Calu3 (cell line): ENCODE data around the gene RABGAP1. TPM values are rescaled to one million over a fixed set of nuclear protein-coding genes. Genes with fewer than 3 reads are reported as not detected.

ENCODE experiments used
- BruUV-seq: library from RNA; stranded (reverse); fragments of 400-500 nt; replicated peaks from 2 replicates; lab custom pipeline; 2021; lab: Mats Ljungman, UMichigan
- CTCF ChIA-PET: fragments of 300-600 bp; sonication (Branson Sonifier 250); formaldehyde crosslinking; loops from one replicate; lab custom pipeline; 2022; ENCODE audit warnings: antibody characterized with exemption; lab: Charles Lee
- DNase-seq: peaks from one replicate; pipeline ENCODE4 v3.0.0; 2022
- H3K27ac Mint-ChIP-seq: one replicate; pipeline ENCODE4 v1.8.0; 2022; ENCODE audit warnings: mixed read lengths; ENCODE audit not compliant: unreplicated experiment
- H3K27me3 Mint-ChIP-seq: one replicate; pipeline ENCODE4 v1.8.0; 2022; ENCODE audit warnings: mixed read lengths; ENCODE audit not compliant: unreplicated experiment
- H3K36me3 Mint-ChIP-seq: one replicate; pipeline ENCODE4 v1.8.0; 2022; ENCODE audit warnings: mild to moderate bottlenecking, moderate library complexity, mixed read lengths; ENCODE audit not compliant: insufficient read depth, unreplicated experiment
- H3K4me1 Mint-ChIP-seq: one replicate; pipeline ENCODE4 v1.8.0; 2022; ENCODE audit warnings: mild to moderate bottlenecking, low read depth, mixed read lengths; ENCODE audit not compliant: unreplicated experiment
- H3K4me3 Mint-ChIP-seq: one replicate; pipeline ENCODE4 v1.8.0; 2022; ENCODE audit warnings: mild to moderate bottlenecking, low read depth, moderate library complexity, mixed read lengths; ENCODE audit not compliant: unreplicated experiment
- H3K9me3 Mint-ChIP-seq: one replicate; pipeline ENCODE4 v1.8.0; 2022; ENCODE audit warnings: low read depth, mixed read lengths; ENCODE audit not compliant: unreplicated experiment
- CTCF ChIP-seq: fragments of 200-600 bp; IDR thresholded peaks from one replicate; pipeline ENCODE4 v1.8.0; 2022; ENCODE audit warnings: antibody characterized with exemption; ENCODE audit not compliant: unreplicated experiment
- intact Hi-C: fragments of 100-400 bp; cut with micrococcal nuclease; formaldehyde crosslinking; loops from one replicate; pipeline ENCODE4 v1.10.0; 2022; ENCODE audit not compliant: unreplicated experiment
- total RNA-seq: library from RNA; stranded (reverse); gene quantifications from 2 replicates; pipeline ENCODE4 v1.2.3, GENCODE V29; 2022

Gene RABGAP1
- total RNA-seq, 1 experiment from 2014 or later: 57.9 TPM

- intact Hi-C loops: loop anchor here (1.0 kb wide), 1 partner anchor 21 kb away; no protein-coding TSS in a partner anchor
- BruUV-seq: no TSS peak
- Mint-ChIP-seq H3K4me3 (no peak overlapping the region), H3K27ac (peak overlapping the region; percentile 25), H3K27me3 (no peaks in the 10 kb centered on the region), H3K4me1 (no peaks in the 10 kb centered on the region), H3K9me3 (no peaks in the 10 kb centered on the region), H3K36me3 (peaks cover 12% of the 10 kb centered on the region)
- CTCF ChIA-PET: no interaction called here
- TF ChIP-seq CTCF: no peak
- DNase-seq: no peak
Observed at GRCh38 chr9:123033864-123034601, 93.2 kb downstream of the RABGAP1 start.

GRCh38 chr9:123034881-123035510 is 94.2 kb downstream of the RABGAP1 start:
- CTCF ChIA-PET: no interaction called here
- H3K9me3 Mint-ChIP-seq: no peaks in the 10 kb centered on the region
- BruUV-seq: no TSS peak
- peaks cover 12% of the 10 kb centered on the region for H3K36me3 Mint-ChIP-seq
- no peak overlapping the region for H3K27ac Mint-ChIP-seq
- H3K4me3 Mint-ChIP-seq: no peak overlapping the region
- intact Hi-C loops: no loop called here
- no peaks in the 10 kb centered on the region for H3K27me3 Mint-ChIP-seq
- H3K4me1 Mint-ChIP-seq: no peaks in the 10 kb centered on the region
- TF ChIP-seq CTCF: no peak
- no peak for DNase-seq

GRCh38 chr9:123035791-123036190 is 95.0 kb downstream of the RABGAP1 start:
- no TSS peak for BruUV-seq
- Mint-ChIP-seq H3K9me3 (no peaks in the 10 kb centered on the region), H3K4me3 (no peak overlapping the region), H3K27me3 (no peaks in the 10 kb centered on the region), H3K27ac (no peak overlapping the region), H3K4me1 (no peaks in the 10 kb centered on the region), H3K36me3 (peaks cover 12% of the 10 kb centered on the region)
- no peak for TF ChIP-seq CTCF
- intact Hi-C loops: no loop called here
- CTCF ChIA-PET: no interaction called here
- DNase-seq: no peak

GRCh38 chr9:123036893-123037545 is 96.2 kb downstream of the RABGAP1 start:
- no TSS peak for BruUV-seq
- Mint-ChIP-seq H3K4me1 (no peaks in the 10 kb centered on the region), H3K36me3 (peaks cover 14% of the 10 kb centered on the region), H3K4me3 (no peak overlapping the region), H3K27ac (no peak overlapping the region), H3K27me3 (no peaks in the 10 kb centered on the region), H3K9me3 (no peaks in the 10 kb centered on the region)
- CTCF ChIA-PET: no interaction called here
- no peak for TF ChIP-seq CTCF
- intact Hi-C loops: no loop called here
- DNase-seq: no peak
